ENCODE measurements around the gene SCD.
A peak's percentile ranks its signal among the peaks of the same experiment; 100 is the strongest.
"Not testable (repeated sequence)": the region's sequence is repeated elsewhere in the genome, so short reads cannot be mapped to it uniquely, and the experiment has no call there.

SCD gene

GRCh38 chr10:100362570-100363496 lies 15.8 kb downstream of the SCD start:
- no peak for FAIRE-seq

- FAIRE-seq = no peak
Measured at GRCh38 chr10:100364175-100364574, 17.1 kb downstream of the SCD start.

- no peak for FAIRE-seq
Measured at GRCh38 chr10:100364735-100365391, 17.8 kb downstream of the SCD start.

- FAIRE-seq = no peak
Measured at GRCh38 chr10:100368721-100369120, 21.7 kb downstream of the SCD start.

GRCh38 chr10:100370714-100371481 lies 23.9 kb downstream of the SCD start:
- FAIRE-seq = no peak

- FAIRE-seq = no peak
Measured at GRCh38 chr10:100371482-100372027, 24.5 kb downstream of the SCD start.

GRCh38 chr10:100372415-100373297 lies 25.6 kb downstream of the SCD start:
- no peak for FAIRE-seq

GRCh38 chr10:100373298-100374199 lies 26.5 kb downstream of the SCD start:
- FAIRE-seq = peak; percentile 94

GRCh38 chr10:100374200-100374655 lies 27.2 kb downstream of the SCD start:
- no peak for FAIRE-seq

- FAIRE-seq = not testable (repeated sequence)
Measured at GRCh38 chr10:100374677-100375353, 27.8 kb downstream of the SCD start.

- not testable (repeated sequence) for FAIRE-seq
Measured at GRCh38 chr10:100376656-100377055, 29.6 kb downstream of the SCD start.

- no peak for FAIRE-seq
Measured at GRCh38 chr10:100377830-100378229, 30.8 kb downstream of the SCD start.

GRCh38 chr10:100380400-100380799 lies 33.4 kb downstream of the SCD start:
- FAIRE-seq = no peak

GRCh38 chr10:100382553-100382952 lies 35.5 kb downstream of the SCD start:
- no peak for FAIRE-seq

- no peak for FAIRE-seq
Measured at GRCh38 chr10:100383251-100383650, 36.2 kb downstream of the SCD start.

GRCh38 chr10:100391163-100392002 lies 44.4 kb downstream of the SCD start:
- FAIRE-seq = no peak

GRCh38 chr10:100392686-100393003 lies 45.6 kb downstream of the SCD start:
- FAIRE-seq = no peak

- no peak for FAIRE-seq
Measured at GRCh38 chr10:100395626-100396025, 48.6 kb downstream of the SCD start.

- no peak for FAIRE-seq
Measured at GRCh38 chr10:100396605-100397004, 49.6 kb downstream of the SCD start.
